HuH-7.5 (cell line): ENCODE results near the gene TBL2.
A peak's percentile ranks its signal among the peaks of the same experiment; 100 is the strongest.
"Not testable (repeated sequence)": the region's sequence is repeated elsewhere in the genome, so short reads cannot be mapped to it uniquely, and the experiment has no call there.

Source experiments
- DNase-seq: peaks from one replicate; pipeline ENCODE4 v3.0.0; 2011; ENCODE audit warnings: low spot score

Gene TBL2

DNA sequence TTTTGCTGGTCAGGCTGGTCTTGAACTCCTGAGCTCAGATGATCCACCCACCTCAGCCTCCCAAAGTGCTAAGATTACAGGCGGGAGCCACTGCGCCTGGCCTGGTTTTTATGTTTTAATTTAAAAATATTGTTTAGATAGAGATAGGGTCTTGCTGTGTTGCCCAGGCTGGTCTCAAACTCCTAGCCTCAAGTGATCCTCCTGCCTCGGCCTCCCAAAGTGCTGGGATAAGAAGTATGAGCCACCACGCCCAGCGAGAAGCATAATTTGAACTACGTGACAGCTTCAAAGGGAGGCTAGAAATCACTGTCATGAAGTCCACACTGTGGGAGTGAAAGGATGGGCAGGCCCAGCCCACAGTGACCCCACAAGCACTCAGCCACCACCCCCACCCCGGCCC, 42.5 kb downstream of the TBL2 start:
- not testable (repeated sequence) for DNase-seq

GRCh38 chr7:73533742-73534141, 44.6 kb downstream of the TBL2 start:
- no peak for DNase-seq

DNA sequence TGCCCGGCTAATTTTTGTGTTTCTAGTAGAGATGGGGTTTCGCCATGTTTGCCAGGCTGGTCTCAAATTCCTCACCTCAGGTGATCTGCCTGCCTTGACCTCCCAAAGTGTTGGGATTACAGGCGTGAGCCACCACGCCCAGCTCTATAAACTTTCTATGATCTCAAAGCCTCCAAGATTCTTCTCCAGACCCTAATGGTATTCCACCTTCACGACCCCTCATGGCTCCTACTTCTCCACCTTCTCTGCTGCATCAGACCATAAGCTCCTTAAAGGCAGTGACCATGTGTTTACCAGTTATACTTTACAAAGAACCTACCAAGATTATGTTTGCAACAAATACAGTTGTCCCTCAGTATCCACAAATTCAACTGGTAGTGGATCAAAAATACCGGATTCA, 46.2 kb downstream of the TBL2 start:
- DNase-seq, result no peak

DNA sequence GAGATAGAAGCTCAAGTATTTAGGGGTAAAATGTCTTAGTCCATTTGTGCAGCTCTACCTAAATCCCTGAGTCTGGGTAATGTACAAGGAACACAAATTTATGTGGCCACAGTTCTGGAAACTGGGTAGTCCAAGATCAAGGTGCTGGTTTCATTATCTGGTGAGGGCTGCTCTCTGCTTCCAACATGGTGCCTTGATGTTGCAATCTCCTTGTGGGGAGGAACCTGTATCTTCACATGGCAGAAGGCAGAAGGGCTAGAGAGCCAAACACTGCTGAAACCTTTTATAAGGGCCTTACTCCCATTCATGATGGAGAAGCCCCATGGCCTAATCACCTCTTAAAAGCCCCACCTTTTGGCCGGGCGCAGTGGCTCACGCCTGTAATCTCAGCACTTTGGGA, 47.6 kb downstream of the TBL2 start:
- DNase-seq, result no peak

DNA sequence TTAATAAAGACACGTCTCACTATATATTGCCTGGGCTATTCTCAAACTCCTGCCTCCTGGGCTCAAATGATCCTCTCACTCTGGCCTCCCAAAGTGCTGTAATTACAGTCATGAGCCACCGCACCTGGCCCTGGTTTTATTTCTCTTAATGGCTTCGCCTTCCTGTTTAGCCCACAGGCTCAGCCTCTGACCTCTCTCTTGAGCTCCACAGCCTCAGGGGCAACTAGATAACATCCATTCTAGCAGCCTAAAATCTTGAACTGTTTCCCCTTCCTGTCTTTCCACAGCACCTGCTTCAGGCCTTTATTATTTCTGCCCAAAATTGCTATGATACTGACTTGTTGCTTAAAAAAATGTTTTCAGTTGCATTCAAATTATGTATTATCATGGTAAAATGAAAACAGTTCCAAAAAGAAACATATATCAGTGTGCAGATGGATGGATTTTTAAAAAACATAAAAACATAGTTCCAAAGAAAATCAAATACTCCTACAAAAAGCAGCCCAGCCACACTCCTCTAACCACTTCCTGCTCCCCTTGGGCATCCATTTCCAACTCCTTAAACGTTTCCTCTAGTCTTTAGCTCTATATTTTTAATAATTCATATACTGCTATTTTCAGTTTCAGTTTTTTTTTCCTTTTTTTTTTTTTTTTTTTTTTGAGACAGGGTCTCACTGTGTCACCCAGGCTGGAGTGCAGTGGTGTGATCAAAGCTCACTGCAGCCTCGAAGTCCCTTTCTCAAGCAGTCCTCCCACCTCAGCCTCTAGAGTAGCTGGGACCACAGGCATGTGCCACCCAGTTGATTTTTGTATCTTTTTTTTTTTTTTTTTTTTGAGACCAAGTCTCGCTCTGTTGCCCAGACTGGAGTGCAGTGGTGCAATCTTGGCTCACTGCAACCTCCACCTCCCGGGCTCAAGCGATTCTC, 51.2 kb downstream of the TBL2 start:
- DNase-seq, result no peak

DNA sequence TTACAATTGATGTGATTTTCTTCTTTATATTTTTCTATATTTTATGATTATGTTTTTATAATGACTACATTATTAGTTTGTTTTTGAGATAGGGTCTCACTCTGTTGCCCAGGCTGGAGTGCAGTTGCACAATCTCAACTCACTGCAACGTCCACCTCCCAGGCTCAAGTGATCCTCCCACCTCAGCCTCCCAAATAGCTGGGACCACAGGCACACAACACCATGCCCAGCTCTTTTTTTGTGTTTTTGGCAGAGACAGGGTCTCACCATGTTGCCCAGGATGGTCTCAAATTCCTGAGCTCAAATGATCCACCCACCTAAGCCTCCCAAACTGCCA, 52.3 kb downstream of the TBL2 start:
- not testable (repeated sequence) for DNase-seq

GRCh38 chr7:73522105-73522872, 56.1 kb downstream of the TBL2 start, which contains the start of gene BAZ1B:
TSS of gene BAZ1B (minus strand) at chr7:73522293. CDS start at chr7:73521933, 360 bp downstream.
- peak; percentile 96 for DNase-seq

DNA sequence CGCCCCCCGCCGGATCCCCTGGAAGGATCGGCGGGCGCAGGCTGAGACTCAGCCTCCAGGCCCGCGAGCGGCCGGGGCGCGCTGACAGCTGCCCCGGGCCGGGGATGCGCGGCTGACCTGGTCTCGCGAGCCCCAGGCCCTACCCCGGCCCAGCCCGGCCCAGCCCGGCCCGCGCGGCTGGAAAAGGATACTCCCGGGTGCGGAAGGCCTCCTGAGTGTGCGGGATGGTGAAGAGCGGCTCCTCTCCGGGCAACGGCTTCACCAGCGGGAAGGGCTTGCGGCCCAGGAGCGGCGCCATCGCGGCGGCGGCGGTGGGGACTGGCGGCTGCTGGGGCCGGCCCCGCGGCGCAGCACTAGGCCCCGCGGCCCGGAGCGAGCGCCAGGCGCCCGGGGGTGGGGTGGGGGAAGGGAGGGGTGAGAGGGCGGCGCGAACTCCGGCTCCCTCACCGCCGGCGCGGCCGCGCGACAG, 56.7 kb downstream of the TBL2 start:
- DNase-seq, result peak; percentile 63

- peak; percentile 23 for DNase-seq
Observed at GRCh38 chr7:73520673-73521635, 57.4 kb downstream of the TBL2 start.

- DNase-seq, result no peak
Observed at GRCh38 chr7:73519867-73520672, 58.3 kb downstream of the TBL2 start.

- DNase-seq, result no peak
Observed at GRCh38 chr7:73518470-73518869, 59.9 kb downstream of the TBL2 start.
